H1 (cell line): ENCODE measurements around the gene ARMCX2. TPM values are rescaled to one million over a fixed set of nuclear protein-coding genes. Genes with fewer than 3 reads are reported as not detected.

Experiments
- CTCF ChIA-PET: fragments of 300-600 bp; sonication (Branson Sonifier 250); formaldehyde crosslinking; loops from one replicate; lab custom pipeline; 2021; ENCODE audit not compliant: partially characterized antibody; lab: Charles Lee
- POLR2A ChIA-PET: fragments of 300-600 bp; sonication (Branson Sonifier 250); formaldehyde crosslinking; loops from one replicate; lab custom pipeline; 2021; ENCODE audit warnings: inconsistent platforms; ENCODE audit not compliant: partially characterized antibody; lab: Charles Lee
- DNase-seq, 2 experiments: peaks; one replicate each; pipeline versions ENCODE4 v3.0.0 to v3.0.0-alpha.2; 2010 to 2022; ENCODE audit warnings: low spot score in 2 of 2, low read depth in 1 of 2, mixed read lengths in 1 of 2
- FAIRE-seq: peaks from 2 replicates; lab custom pipeline; 2011; peaks lifted over from hg19 to GRCh38; lab: Jason Lieb, UNC
- H2AFZ ChIP-seq: 2 replicates; pipeline ENCODE4 v1.8.1; 2012; ENCODE audit warnings: low read length, inconsistent platforms
- H2AK5ac ChIP-seq: 2 replicates; pipeline ENCODE4 v1.6.1; 2013; ENCODE audit warnings: low read depth, low read length
- H2BK120ac ChIP-seq: replicated peaks from 2 replicates; pipeline ENCODE3; 2013; ENCODE audit warnings: low read depth, low read length, inconsistent platforms
- H2BK12ac ChIP-seq: 2 replicates; pipeline ENCODE4 v1.6.1; 2013; ENCODE audit warnings: low read depth, low read length
- H2BK15ac ChIP-seq: 2 replicates; pipeline ENCODE4 v1.6.1; 2013; ENCODE audit warnings: low read length
- H2BK20ac ChIP-seq: 2 replicates; pipeline ENCODE4 v1.6.1; 2013; ENCODE audit warnings: low read length
- H2BK5ac ChIP-seq: 2 replicates; pipeline ENCODE4 v1.6.1; 2013; ENCODE audit warnings: low read depth, low read length
- H3K14ac ChIP-seq: 2 replicates; pipeline ENCODE4 v1.6.1; 2013; ENCODE audit warnings: inconsistent platforms; ENCODE audit not compliant: insufficient read length
- H3K18ac ChIP-seq: 2 replicates; pipeline ENCODE4 v1.6.1; 2013; ENCODE audit warnings: low read length; ENCODE audit errors: extremely low read depth
- H3K23ac ChIP-seq: 2 replicates; pipeline ENCODE4 v1.6.1; 2013; ENCODE audit warnings: inconsistent platforms; ENCODE audit not compliant: insufficient read length
- H3K23me2 ChIP-seq: 2 replicates; pipeline ENCODE4 v1.6.1; 2013; ENCODE audit warnings: low read depth, low read length
- H3K27ac ChIP-seq: 2 replicates; pipeline ENCODE4 v1.6.1; 2011; ENCODE audit warnings: low read depth, low read length, inconsistent platforms
- H3K27me3 ChIP-seq, 4 experiments: replicated peaks in 1 of 4; 1 replicate in 1 of 4; 2 replicates in 3 of 4; pipeline versions ENCODE4 v1.6.1 to v1.8.1; 2011 to 2013; ENCODE audit warnings: low read length in 3 of 4, mild to moderate bottlenecking in 3 of 4, inconsistent platforms in 2 of 4, mixed read lengths in 2 of 4, moderate library complexity in 1 of 4; ENCODE audit not compliant: control insufficient read depth in 3 of 4, insufficient read depth in 3 of 4; ENCODE audit errors: extremely low read depth in 1 of 4
- H3K36me3 ChIP-seq, 4 experiments: 2 replicates each; pipeline versions ENCODE4 v1.6.1 to v1.8.1; 2011 to 2013; ENCODE audit warnings: mild to moderate bottlenecking in 4 of 4, low read length in 3 of 4, moderate library complexity in 2 of 4, control low read depth in 1 of 4, inconsistent platforms in 1 of 4; ENCODE audit not compliant: insufficient read depth in 4 of 4, control insufficient read depth in 2 of 4
- H3K4ac ChIP-seq: replicated peaks from 2 replicates; pipeline ENCODE3; 2013; ENCODE audit warnings: low read length, low read depth, mixed read lengths, inconsistent platforms; ENCODE audit not compliant: insufficient read length
- H3K4me1 ChIP-seq, 4 experiments: replicated peaks in 1 of 4; 1 replicate in 1 of 4; 2 replicates in 3 of 4; pipeline versions ENCODE4 v1.6.1 to v1.8.1; 2011 to 2013; ENCODE audit warnings: low read length in 3 of 4, inconsistent platforms in 2 of 4, mixed read lengths in 1 of 4; ENCODE audit not compliant: insufficient read depth in 4 of 4, control insufficient read depth in 3 of 4
- H3K4me2 ChIP-seq, 2 experiments: 2 replicates each; pipeline versions ENCODE4 v1.6.1 to v1.8.1; 2011 to 2013; ENCODE audit warnings: low read depth in 2 of 2, low read length in 2 of 2, control low read depth in 1 of 2, inconsistent platforms in 1 of 2, mild to moderate bottlenecking in 1 of 2; ENCODE audit not compliant: insufficient read depth in 1 of 2
- H3K4me3 ChIP-seq, 4 experiments: fragments of 200-600, 300-600 bp in 1 of 4; sonication (generic), shearing (Covaris generic), sonication (Bioruptor Twin) in 1 of 4; 2 replicates each; pipeline versions ENCODE4 v1.5.1 to v1.8.1; 2011 to 2016; ENCODE audit warnings: low read length in 4 of 4, low read depth in 3 of 4, control low read depth in 2 of 4, inconsistent platforms in 2 of 4, mild to moderate bottlenecking in 2 of 4, mixed read lengths in 1 of 4, moderate library complexity in 1 of 4; ENCODE audit not compliant: insufficient read depth in 2 of 4; ENCODE audit errors: extremely low read depth in 1 of 4
- H3K56ac ChIP-seq: replicated peaks from 2 replicates; pipeline ENCODE3; 2013; ENCODE audit warnings: low read depth, mild to moderate bottlenecking, mixed read lengths, low read length, inconsistent platforms; ENCODE audit not compliant: insufficient read length
- H3K79me1 ChIP-seq: 2 replicates; pipeline ENCODE4 v1.6.1; 2013; ENCODE audit warnings: low read depth, low read length, control low read depth
- H3K79me2 ChIP-seq, 2 experiments: 2 replicates each; pipeline versions ENCODE4 v1.6.1 to v1.8.1; 2012 to 2013; ENCODE audit warnings: low read length in 2 of 2, mild to moderate bottlenecking in 2 of 2, inconsistent platforms in 1 of 2; ENCODE audit not compliant: insufficient read depth in 2 of 2, control insufficient read depth in 1 of 2
- H3K9ac ChIP-seq, 4 experiments: replicated peaks in 1 of 4; 1 replicate in 1 of 4; 2 replicates in 3 of 4; pipeline versions ENCODE4 v1.6.1 to v1.8.1; 2011 to 2013; ENCODE audit warnings: low read depth in 3 of 4, low read length in 3 of 4, control low read depth in 2 of 4, mild to moderate bottlenecking in 2 of 4, moderate library complexity in 2 of 4, inconsistent platforms in 1 of 4; ENCODE audit errors: extremely low read depth in 1 of 4
- H3K9me3 ChIP-seq, 2 experiments: 2 replicates each; pipeline versions ENCODE4 v1.6.1 to v1.8.1; 2012 to 2013; ENCODE audit warnings: mild to moderate bottlenecking in 2 of 2, moderate library complexity in 2 of 2, control low read depth in 1 of 2, inconsistent platforms in 1 of 2, low read depth in 1 of 2, low read length in 1 of 2, mixed read lengths in 1 of 2; ENCODE audit not compliant: insufficient read depth in 2 of 2
- H4K20me1 ChIP-seq, 2 experiments: replicated peaks in 1 of 2; 2 replicates each; pipeline versions ENCODE3 to v1.8.1; 2011 to 2013; ENCODE audit warnings: inconsistent platforms in 2 of 2, low read length in 2 of 2, mild to moderate bottlenecking in 1 of 2; ENCODE audit not compliant: insufficient read depth in 2 of 2, control insufficient read depth in 1 of 2
- H4K5ac ChIP-seq: 2 replicates; pipeline ENCODE4 v1.6.1; 2013; ENCODE audit warnings: low read length, low read depth, mixed read lengths, inconsistent platforms; ENCODE audit not compliant: insufficient read length
- H4K8ac ChIP-seq: 2 replicates; pipeline ENCODE4 v1.8.0; 2013; ENCODE audit warnings: mild to moderate bottlenecking, moderate library complexity, low read length, inconsistent platforms; ENCODE audit not compliant: insufficient read depth; ENCODE audit errors: extremely low read depth
- H4K91ac ChIP-seq: replicated peaks from 2 replicates; pipeline ENCODE3; 2013; ENCODE audit warnings: low read length, mixed read lengths, inconsistent platforms; ENCODE audit not compliant: insufficient read length
- ATF3 ChIP-seq: IDR thresholded peaks from 2 replicates; pipeline ENCODE4 v1.6.1; 2011; ENCODE audit warnings: low read depth, mild to moderate bottlenecking, low read length; ENCODE audit not compliant: insufficient read depth
- BACH1 ChIP-seq: IDR thresholded peaks from 2 replicates; pipeline ENCODE4 v1.6.1; 2012; ENCODE audit warnings: low read length, improper control_type of control experiment
- CBX5 ChIP-seq: fragments of 300-800, 300-1000 bp; sonication (generic); IDR thresholded peaks from 2 replicates; pipeline ENCODE4 v1.7.1; 2016; ENCODE audit warnings: antibody characterized with exemption, low read length, low read depth
- GTF2F1 ChIP-seq: IDR thresholded peaks from 2 replicates; pipeline ENCODE4 v1.6.1; 2012; ENCODE audit warnings: low read depth, low read length, improper control_type of control experiment, borderline replicate concordance
- MAFK ChIP-seq: IDR thresholded peaks from 2 replicates; pipeline ENCODE4 v1.6.1; 2012; ENCODE audit warnings: low read depth, mild to moderate bottlenecking, improper control_type of control experiment, low read length
- PHF8 ChIP-seq: fragments of 200-600 bp; sonication (generic); conservative IDR thresholded peaks from 2 replicates; pipeline ENCODE4 v1.7.1; 2012; ENCODE audit warnings: low read depth, mild to moderate bottlenecking, inconsistent platforms, low read length, moderate library complexity
- POLR2AphosphoS5 ChIP-seq: IDR thresholded peaks from 2 replicates; pipeline ENCODE4 v1.6.1; 2011; ENCODE audit warnings: low read depth, low read length
- POU5F1 ChIP-seq: IDR thresholded peaks from 2 replicates; pipeline ENCODE4 v1.6.1; 2011; ENCODE audit warnings: low read depth, mild to moderate bottlenecking, low read length, moderate library complexity
- RBBP5 ChIP-seq: IDR thresholded peaks from 2 replicates; pipeline ENCODE4 v1.7.1; 2012; ENCODE audit warnings: low read depth, mild to moderate bottlenecking, inconsistent platforms, low read length, moderate library complexity, borderline replicate concordance
- SAP30 ChIP-seq: fragments of 300-600 bp; sonication (generic); IDR thresholded peaks from 2 replicates; pipeline ENCODE4 v1.7.1; 2012; ENCODE audit warnings: low read length, moderate library complexity, mild to moderate bottlenecking, inconsistent platforms; ENCODE audit not compliant: insufficient read depth, insufficient replicate concordance
- SIX5 ChIP-seq: IDR thresholded peaks from 2 replicates; pipeline ENCODE4 v1.6.1; 2011; ENCODE audit warnings: mild to moderate bottlenecking, low read depth, low read length
- SP2 ChIP-seq: IDR thresholded peaks from 2 replicates; pipeline ENCODE4 v1.6.1; 2012; ENCODE audit warnings: mild to moderate bottlenecking, low read length, inconsistent platforms
- TEAD4 ChIP-seq: IDR thresholded peaks from 2 replicates; pipeline ENCODE4 v1.6.1; 2012; ENCODE audit warnings: low read depth, low read length, inconsistent platforms, mixed read lengths
- USF2 ChIP-seq: IDR thresholded peaks from 2 replicates; pipeline ENCODE4 v1.6.1; 2011; ENCODE audit warnings: low read length, improper control_type of control experiment
- WGBS, 2 experiments: shearing (Covaris generic) in 1 of 2; methylation state at CpG; one replicate each; pipeline versions ENCODE4 v1.1.6 to v1.1.7; 2013 to 2015; ENCODE audit warnings: low lambda C conversion rate in 2 of 2, mixed read lengths in 2 of 2, inconsistent platforms in 1 of 2, low coverage in 1 of 2, missing lambda C conversion rate in 1 of 2; ENCODE audit not compliant: insufficient replicate concordance in 2 of 2, insufficient coverage in 1 of 2, insufficient read length in 1 of 2; ENCODE audit errors: extremely low coverage in 1 of 2, missing lambda C conversion rate in 1 of 2; 5-methylcytosine and 5-hydroxymethylcytosine counted together
- polyA plus RNA-seq, 7 experiments: library from polyadenylated mRNA; depleted of rRNA in 3 of 7; stranded (reverse) in 5 of 7; unstranded in 2 of 7; fragments of >200 nt in 5 of 7; fragments of 200-250 nt in 2 of 7; gene quantifications; 1 replicate in 5 of 7; 2 replicates in 1 of 7; 4 replicates in 1 of 7; pipeline versions ENCODE4 v1.2.1 to v1.2.3, GENCODE V29; 2011 to 2013; ENCODE audit warnings: missing spikeins in 2 of 7, mixed read lengths in 2 of 7
- total RNA-seq: library from RNA; stranded (reverse); fragmentation: NEBNext Ultra II Directional; extraction: Animal tissue kit (Norgen Biotek cat#: 25700); gene quantifications from 2 replicates; pipeline ENCODE4 v1.2.1, GENCODE V29; 2021

ARMCX2 gene
- total and polyA plus RNA-seq, 2 of the 8 experiments (the other 6 are each of a cell fraction or from before 2014, with no cell fraction given) = 39.7 to 113 TPM

- Histone ChIP-seq H2BK12ac (no peak overlapping the region), H3K4me2 (no peak overlapping the region), H3K9ac (no peak overlapping the region), H3K79me2 (no peaks in the 10 kb centered on the region), H3K4me1 (peaks cover 0 to 3% (median 0%) of the 10 kb centered on the region in 4 experiments; a peak in 2 of 7 replicates), H3K9me3 (no peaks in the 10 kb centered on the region), H3K23me2 (no peaks in the 10 kb centered on the region), H2BK5ac (no peak overlapping the region), H4K20me1 (no peaks in the 10 kb centered on the region), H3K27ac (no peak overlapping the region), H2BK120ac (no peak overlapping the region), H3K36me3 (no peaks in the 10 kb centered on the region), H2AK5ac (no peak overlapping the region), H3K4me3 (no peak overlapping the region), H3K4ac (no peak overlapping the region), H3K79me1 (no peaks in the 10 kb centered on the region), H2BK15ac (no peak overlapping the region), H4K91ac (no peak overlapping the region), H3K27me3 (no peaks in the 10 kb centered on the region), H2AFZ (no peak overlapping the region), H4K8ac (no peak overlapping the region), H3K23ac (no peak overlapping the region), H3K18ac (no peak overlapping the region), H3K14ac (no peak overlapping the region), H4K5ac (no peak overlapping the region), H2BK20ac (no peak overlapping the region), H3K56ac (no peak overlapping the region)
- ChIA-PET CTCF (no interaction called here), POLR2A (no interaction called here)
- 83% methylated on average over 1 of the region's 1 CpG; no CpG with 5 or more reads in 1 of the 2 experiments for WGBS, 2 experiments
- DNase-seq (no peak), FAIRE-seq (no peak)
- no peak for TF ChIP-seq MAFK
- TF ChIP-seq TEAD4 = no peak
- no peak for TF ChIP-seq USF2
- TF ChIP-seq POU5F1 = no peak
- TF ChIP-seq POLR2AphosphoS5 = no peak
- TF ChIP-seq GTF2F1 = no peak
- TF ChIP-seq SAP30 = no peak
- no peak for TF ChIP-seq PHF8
- no peak for TF ChIP-seq CBX5
- TF ChIP-seq RBBP5 = no peak
- TF ChIP-seq SIX5 = no peak
- no peak for TF ChIP-seq SP2
- TF ChIP-seq BACH1 = no peak
- no peak for TF ChIP-seq ATF3
Observed at GRCh38 chrX:101691835-101692234, 32.2 kb upstream of the ARMCX2 start.
